ENCODE measurements around the gene RNU5B-1.
"Not testable (repeated sequence)": the region's sequence is repeated elsewhere in the genome, so short reads cannot be mapped to it uniquely, and the experiment has no call there.

RNU5B-1 gene

GRCh38 chr15:65338823-65339222 is 34.3 kb downstream of the RNU5B-1 start:
- in situ Hi-C loops (cut with MboI; ENCODE audit: low sequenced_read_pairs), result no loop called here

- in situ Hi-C loops (cut with MboI; ENCODE audit: low sequenced_read_pairs), result no loop called here
Measured at GRCh38 chr15:65339416-65339815, 34.9 kb downstream of the RNU5B-1 start.

DNA sequence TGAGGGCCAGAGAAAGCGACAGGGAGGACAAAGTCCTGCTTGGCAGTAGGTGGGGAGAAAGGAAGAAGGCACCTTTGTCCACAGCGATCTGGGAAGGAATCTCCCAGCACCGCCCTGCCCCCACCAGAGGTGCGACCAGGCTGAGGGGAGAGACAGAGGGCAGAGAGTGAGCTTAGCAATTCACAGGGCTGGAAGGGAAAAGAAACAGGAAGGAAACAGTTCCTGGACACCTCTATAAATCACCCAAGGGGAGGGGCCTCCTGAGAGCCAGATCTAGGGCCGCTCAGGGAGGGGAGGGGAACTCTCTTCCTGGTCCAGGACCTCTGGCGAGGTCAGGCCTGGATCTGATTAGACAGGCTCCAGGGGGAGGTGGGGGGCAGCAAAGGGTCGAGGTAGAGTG is 35.4 kb downstream of the RNU5B-1 start:
- in situ Hi-C loops (cut with MboI; ENCODE audit: low sequenced_read_pairs), result no loop called here

GRCh38 chr15:65342493-65342892 is 38.0 kb downstream of the RNU5B-1 start:
- in situ Hi-C loops (cut with MboI; ENCODE audit: low sequenced_read_pairs), result no loop called here

DNA sequence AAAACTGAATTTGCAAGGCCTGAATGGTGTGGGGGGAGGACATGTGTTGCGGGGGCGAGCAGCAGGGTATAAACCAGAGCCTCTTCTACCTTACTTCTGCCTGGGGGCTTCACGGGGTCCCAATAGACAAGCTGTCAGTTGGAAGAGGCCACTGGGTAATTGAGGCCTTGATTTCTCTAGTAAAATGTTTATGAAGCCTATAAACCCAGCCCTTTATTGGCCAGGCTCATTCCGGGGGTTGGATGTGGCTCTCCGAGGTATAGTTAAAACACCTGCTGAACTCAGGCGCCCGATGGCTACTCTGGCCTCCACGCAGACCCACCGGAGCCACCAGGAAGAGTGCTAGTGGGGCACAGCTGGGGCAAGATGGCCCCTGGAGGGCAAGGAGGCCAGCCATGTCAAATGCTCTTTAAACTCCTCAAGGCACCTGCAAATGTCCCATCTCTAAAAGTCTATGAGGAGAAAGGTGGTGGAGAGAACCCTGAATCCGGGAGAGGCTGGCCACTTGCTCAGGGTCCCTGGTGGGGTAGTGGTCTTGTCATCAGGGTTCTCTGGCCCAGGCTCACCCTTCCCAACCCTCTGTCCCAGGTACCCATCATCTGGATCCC is 39.0 kb downstream of the RNU5B-1 start:
- in situ Hi-C loops (cut with MboI; ENCODE audit: low sequenced_read_pairs), result no loop called here

GRCh38 chr15:65344214-65344913 is 39.9 kb downstream of the RNU5B-1 start:
- in situ Hi-C loops (cut with MboI; ENCODE audit: low sequenced_read_pairs), result no loop called here

DNA sequence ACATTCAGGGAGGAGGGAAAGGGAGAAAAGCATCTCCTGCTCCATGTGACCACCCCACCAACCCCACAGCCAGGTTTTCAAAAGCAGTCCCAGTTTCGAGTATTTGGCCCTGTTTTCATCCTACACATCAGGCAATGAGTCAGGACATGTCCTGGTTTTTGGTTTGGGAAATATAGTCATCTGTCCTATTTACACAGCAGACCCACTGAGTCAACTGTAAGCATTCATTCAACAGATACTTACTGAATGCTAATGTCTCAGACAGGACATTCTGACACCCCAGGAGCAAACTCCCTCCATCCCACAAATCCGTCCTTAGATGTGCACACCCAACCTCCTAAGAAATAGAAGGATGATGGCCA is 40.4 kb downstream of the RNU5B-1 start:
- in situ Hi-C loops (cut with MboI; ENCODE audit: low sequenced_read_pairs), result no loop called here

- in situ Hi-C loops (cut with MboI; ENCODE audit: low sequenced_read_pairs), result no loop called here
Measured at GRCh38 chr15:65346856-65347598, 42.5 kb downstream of the RNU5B-1 start.

GRCh38 chr15:65347756-65348155 is 43.3 kb downstream of the RNU5B-1 start:
- in situ Hi-C loops (cut with MboI; ENCODE audit: low sequenced_read_pairs), result not testable (repeated sequence)

GRCh38 chr15:65349338-65349737 is 44.9 kb downstream of the RNU5B-1 start:
- in situ Hi-C loops (cut with MboI; ENCODE audit: low sequenced_read_pairs), result no loop called here

DNA sequence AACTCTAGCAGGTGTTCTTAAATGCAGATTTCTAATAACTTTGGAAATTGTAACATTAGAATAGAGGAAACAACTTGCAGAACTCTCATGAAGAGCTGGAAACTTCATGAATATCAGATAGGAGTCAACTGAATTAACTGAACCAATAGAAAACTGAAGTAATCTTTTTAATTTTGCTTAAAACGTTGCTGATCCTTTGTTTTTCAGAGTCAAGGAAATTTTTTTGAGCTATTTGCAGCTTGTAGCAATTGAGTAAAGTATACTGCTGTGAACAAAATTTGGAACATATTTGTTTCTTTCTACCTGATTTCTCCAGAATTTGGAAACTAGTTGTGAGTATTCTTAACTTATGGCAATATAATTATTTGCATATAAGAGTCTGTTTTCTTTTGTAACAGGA is 47.5 kb downstream of the RNU5B-1 start:
- in situ Hi-C loops (cut with MboI; ENCODE audit: low sequenced_read_pairs), result not testable (repeated sequence)
